8988T (cell line): Measurements from ENCODE around the gene TNFRSF14.

Experiments used
- DNase-seq: peaks from one replicate; pipeline ENCODE4 v3.0.0; 2011

The TNFRSF14 gene

GRCh38 chr1:2523891-2524609, 32.1 kb upstream of the TNFRSF14 start:
- DNase-seq = no peak

DNA sequence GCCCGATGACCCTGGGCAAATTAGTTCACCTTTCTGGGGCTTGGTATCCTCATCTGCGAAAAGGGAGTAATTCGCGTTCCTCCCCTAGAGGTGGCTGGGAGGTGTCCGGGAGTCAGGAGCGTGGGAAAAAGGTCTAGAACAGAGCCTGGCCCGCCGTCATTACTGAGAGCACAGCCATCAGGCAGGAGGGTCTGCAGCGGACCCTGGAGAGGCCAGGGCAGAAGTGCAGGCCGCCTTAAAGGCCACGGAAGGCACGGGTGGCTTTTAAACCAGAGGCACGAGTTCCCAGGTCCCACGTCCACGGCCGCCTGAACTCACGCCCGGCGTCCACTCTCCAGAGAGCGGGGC, 30.6 kb upstream of the TNFRSF14 start:
- DNase-seq = no peak

DNA sequence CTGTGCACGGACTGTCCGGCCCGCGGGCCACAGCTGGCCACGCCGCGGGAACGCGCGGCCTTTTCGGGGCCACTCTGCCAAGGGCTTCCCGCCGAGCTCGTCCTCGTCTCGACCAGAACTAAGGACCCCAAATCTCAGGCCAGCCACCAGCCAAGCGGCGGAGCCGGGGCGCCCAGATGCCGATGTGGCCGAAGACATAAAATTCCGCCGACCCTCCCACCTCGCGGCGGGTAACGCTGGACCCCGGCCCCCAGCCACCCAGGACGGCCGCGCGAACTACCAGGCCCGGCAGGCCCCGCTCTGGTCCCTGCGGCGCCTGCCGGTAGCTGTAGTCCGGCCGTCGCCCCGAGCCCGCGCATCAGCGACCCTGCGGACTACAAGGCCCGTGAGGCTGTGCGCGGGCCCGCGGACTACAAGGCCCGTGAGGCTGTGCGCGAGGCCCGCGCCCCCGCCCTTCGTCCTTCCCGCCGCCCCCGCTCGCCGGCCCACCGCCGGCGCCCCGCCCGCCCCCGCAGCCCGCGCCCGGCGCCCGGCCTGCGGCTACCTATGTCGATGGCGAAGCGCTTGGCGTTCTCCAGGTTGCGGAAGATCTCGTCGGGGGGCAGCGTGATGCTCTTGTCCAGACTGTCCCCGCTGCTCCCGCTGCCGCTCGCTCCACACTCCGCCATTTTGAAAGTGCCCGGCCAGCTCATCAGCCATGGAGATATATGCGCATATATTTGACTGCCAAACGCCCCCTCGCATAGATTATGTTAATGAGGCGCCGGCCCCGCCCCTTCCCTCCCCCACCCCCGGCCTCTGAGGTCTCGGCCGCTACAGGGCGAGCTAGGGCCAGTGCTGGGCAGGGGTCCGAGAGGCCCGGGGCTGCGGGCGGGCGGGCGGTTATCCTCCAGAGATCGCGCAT, 30.0 kb upstream of the TNFRSF14 start, which contains the start of gene PANK4:
PANK4 (minus strand) TSS at position 677 of the 904 bp plus-strand sequence; CDS start at position 668, 9 bp downstream.
- DNase-seq = peak; percentile 96

DNA sequence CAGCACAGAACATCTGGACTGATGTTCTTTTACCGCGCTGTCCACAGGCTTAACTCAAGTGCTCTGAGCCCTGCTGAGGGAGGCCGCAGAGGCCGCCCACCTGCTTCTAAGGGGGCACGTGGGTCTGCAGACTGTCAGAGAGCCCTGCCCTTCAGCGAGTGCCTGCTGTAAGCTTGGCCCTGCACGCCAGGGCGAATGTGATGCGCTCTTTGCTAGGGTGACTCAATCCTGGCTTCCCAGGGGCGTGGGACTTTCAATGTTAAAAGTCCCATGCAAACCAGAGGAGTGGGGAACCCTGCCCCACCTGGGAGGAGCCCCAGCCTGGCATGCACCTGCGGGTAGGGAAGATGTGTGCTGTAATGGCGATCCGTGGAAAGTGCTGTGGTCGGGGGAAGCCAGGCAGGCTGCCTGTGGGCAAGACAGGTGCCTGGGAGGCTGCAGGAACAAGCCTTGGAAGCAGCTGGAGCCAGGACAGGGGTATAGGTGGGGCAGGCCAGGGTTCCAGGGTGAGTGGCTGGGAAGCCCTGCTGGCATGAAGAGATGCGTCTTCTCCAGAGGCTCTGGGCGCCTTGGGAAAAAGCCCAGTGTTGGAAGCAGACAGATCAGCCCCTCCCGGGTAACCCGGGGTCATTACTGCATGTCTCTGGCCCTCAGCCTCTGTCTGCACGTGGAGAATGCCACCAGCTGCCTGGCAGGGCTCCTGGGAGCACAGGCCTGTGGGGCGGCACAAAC, 29.2 kb upstream of the TNFRSF14 start:
- DNase-seq = no peak

DNA sequence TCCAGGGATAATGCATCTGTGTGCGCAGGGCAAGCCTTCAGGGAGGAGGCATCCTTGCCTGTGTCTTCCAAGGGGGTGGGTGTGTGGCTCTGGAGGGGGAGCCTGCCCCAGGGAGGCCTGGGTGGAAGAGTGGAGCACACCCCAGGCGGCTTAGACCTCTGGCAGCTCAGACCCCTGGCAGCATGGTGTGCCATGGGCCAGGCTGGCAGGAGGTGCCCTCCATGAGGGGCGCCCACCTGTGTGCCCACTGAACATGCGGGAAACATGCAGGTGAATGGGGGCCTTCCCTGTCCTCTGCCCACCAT, 28.7 kb upstream of the TNFRSF14 start:
- DNase-seq = no peak

DNA sequence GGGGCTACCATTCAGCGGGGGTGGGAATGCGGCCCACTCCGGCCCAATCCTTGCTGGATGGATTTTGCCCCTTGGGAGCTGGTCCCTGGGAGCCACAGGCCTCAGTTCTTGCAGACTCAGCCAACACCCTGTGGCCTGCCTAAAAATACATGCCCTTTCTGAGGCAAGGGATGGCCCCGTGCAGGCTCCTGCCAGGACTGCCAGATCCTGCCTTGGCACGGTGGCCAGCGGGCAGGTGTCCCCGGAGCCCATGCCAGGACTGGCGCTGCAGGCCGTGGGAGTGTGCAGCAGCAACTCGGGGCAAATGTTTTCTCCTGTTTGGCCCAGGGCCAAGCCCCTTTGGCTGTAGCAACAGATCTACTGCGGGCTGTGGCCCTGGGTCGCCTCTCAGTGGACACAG, 28.2 kb upstream of the TNFRSF14 start:
- no peak for DNase-seq

- no peak for DNase-seq
Observed at GRCh38 chr1:2528611-2528965, 27.6 kb upstream of the TNFRSF14 start.

GRCh38 chr1:2528966-2529783, 27.0 kb upstream of the TNFRSF14 start:
- no peak for DNase-seq

DNA sequence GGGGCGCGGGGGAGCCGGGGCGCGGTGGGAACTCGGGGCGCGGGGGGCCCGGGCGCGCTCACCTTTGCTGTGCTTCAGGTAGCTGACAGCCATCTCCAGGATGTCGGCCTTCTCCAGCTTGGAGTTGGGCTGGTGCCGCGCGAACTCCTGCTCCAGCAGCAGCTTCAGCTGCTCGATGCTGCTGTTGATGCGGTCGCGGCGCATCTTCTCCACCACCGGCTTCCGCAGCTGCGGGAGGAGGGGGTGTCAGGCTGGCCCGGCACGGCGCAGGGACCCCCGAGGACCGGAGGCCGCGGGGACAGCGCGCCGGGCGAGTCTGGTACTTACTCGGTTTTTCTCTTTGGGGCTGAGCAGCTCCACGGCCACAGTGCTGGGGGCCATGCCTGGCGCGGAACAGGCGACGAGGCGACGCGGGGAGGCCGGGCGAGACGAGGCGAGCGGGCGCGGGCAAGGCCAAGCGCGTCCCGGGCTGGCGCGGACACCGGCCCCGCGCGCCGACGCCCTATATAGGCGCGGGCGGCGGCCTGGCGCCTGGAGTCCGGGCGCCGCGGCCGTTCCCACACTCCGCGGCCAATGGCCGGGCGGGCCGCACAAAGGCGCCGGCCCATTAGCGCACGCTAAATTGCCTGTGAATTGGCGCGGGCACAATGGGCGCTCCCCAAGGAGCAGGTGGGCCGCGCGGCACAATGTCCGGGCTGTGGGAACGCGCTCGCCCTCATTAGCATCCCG, 26.2 kb upstream of the TNFRSF14 start, which contains the start of gene HES5:
HES5 (minus strand) TSS at position 480 of the 729 bp plus-strand sequence; CDS start at position 381, 99 bp downstream.
- DNase-seq = no peak

DNA sequence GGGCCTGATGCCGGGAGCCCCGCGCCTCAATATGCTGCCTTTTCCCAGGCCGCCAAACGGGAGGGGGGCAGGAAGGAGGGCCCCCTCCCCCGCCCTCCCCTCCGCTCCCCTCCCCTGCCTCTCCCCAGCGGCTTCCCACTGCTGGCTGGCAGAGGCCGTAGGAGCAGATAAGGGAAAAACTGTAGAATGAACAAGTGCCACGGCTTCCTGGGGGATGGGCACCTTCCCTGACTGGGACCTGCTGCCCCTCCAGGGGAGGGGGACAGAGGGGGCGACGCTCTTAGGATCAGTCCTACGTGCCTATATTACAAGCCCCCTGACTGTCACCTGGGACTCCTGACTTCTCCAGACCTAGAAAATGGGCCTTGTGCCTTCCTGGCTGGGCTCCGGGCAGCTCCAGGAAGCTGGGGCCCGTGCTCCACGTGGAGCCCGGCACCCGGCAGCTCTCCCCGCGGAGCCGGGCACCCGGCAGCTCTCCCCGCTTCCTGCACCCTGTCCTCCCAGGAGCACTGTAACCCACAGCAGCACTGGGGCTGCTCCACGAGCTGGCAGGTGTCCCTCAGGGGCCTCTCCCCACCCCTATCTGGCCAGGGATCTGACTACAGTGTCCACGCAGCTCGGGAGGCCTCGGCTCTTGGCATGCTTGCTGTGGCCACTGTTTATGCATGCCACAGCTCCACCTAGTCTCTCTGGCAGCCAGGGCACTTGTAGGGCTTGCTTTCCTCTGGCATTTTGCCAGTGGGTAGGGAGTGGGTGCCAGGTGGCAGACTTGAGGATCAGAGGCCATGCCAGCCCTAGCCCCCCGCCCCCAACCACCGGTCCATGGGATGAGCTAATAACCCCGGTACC, 25.4 kb upstream of the TNFRSF14 start:
- DNase-seq = peak; percentile 76

GRCh38 chr1:2532485-2533160, 23.5 kb upstream of the TNFRSF14 start:
- no peak for DNase-seq

DNA sequence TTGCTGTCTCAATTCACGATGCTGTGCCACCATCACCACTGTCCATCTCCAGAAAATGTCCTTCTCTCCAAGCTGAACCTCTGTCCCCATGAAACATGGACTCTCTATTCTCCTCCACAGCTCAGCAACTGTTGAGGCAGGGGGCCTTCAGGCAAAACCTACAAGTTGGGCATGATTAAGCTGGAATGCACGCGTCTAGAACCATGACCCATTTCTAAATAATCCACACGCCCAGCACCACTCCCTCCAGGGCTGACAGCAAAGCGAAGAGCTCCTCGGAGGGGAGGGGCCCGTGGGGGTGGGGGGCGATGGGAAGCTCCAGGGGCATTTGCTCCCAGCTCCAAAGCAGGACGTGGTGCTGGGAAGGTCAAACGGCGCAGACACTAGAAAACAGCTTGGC, 22.8 kb upstream of the TNFRSF14 start:
- DNase-seq = peak; percentile 84

- no peak for DNase-seq
Observed at GRCh38 chr1:2534315-2534686, 21.9 kb upstream of the TNFRSF14 start.

DNA sequence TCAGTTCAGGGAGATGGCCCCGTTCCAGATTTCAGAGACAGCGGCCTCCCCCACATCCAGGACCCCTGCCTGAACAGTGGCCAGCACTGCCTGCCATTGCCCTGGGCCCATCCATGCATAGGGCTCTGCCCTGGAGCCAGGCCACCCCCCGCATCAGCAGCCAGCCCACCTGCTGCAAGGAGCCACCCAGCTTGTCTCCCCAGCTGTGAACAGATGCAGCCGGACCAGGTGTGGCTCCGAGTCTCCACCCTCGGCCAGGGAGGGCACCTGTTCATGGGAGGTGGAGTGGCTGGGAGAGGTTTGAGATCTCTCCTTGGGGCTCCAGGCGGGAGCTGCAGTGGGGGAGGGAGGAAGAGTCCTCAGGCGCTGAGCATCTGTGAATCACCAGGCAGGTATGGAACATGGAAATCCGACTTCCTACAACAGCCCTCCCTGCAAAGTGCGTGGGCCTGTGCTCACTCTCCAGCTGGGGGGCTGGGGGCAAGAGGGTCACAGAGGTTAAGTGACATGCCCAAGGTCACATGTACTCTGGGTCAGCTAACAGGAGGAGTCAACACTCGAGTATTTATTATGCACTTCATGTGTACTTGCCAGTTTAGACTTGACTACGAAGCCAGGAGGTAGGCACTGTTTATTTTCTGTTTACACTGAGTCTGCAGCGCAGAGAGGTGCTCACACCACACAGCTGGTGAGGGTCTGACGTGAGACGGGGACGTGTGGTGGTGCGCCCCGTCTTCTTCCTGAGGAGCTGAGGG, 21.3 kb upstream of the TNFRSF14 start:
- peak; percentile 78 for DNase-seq

DNA sequence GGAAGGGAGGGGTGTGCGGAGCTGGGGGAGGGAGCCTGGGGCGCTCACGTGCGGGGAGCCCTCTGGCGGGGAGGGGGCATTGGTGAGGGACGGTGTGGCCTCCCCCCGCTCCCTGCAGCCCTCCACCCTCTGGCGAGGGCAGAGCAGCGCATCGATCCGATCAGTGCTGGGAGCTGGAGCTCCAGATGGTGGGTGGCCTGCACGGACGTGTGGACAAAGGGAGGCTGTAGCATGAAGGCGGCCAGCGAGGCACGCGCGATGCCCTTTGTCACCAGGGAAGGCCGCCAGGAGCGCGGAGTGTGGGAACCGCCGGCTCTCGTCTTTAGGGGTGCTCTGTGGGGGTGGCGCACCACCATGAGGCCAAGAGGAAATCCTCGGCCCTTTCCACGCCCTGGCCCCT, 20.7 kb upstream of the TNFRSF14 start:
- no peak for DNase-seq

- no peak for DNase-seq
Observed at GRCh38 chr1:2535981-2536380, 20.2 kb upstream of the TNFRSF14 start.

DNA sequence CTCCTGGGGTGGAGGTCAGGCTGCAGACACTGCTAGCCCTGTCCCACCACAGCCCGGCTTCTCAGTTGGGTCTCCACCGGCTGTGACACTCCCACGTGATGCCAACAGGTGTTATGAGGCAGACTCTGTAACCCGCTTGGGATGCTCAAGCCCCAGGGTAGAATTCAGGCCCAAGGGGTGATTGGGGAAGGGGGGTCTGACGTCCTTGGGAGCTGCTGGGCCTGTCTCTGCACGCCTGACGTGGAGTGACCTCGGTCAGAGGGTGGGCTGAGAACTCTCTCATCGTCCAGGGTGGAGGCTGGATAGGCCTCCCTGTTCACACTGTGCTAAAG, 18.4 kb upstream of the TNFRSF14 start:
- DNase-seq = no peak

- no peak for DNase-seq
Observed at GRCh38 chr1:2538376-2538775, 17.8 kb upstream of the TNFRSF14 start.

DNA sequence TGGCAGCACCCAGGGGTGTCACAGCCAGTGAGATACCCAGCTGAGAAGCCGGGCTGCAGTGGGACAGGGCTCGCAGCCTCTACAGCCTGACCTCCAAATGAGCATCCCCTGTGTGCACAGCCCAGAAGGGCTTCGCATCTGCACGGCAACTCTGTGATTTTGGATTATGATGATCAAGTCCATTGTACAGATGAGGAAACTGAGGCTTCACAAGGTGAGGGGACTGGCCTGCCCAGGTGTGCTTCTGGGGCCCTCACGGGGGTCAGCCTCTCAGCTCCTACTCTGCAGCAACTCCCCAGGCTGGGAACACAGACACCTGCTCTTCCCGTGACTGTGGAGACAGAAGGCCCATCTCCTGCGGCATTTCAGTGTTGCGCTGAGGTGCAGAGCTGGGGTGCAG, 17.3 kb upstream of the TNFRSF14 start:
- DNase-seq = no peak
